GM10248 (cell line): ENCODE measurements around the gene IQCK.

Experiments used
- CTCF ChIA-PET: fragments of 300-600 bp; sonication (Branson Sonifier 250); formaldehyde crosslinking; extraction: SDS; loops from one replicate; lab custom pipeline; 2021; ENCODE audit warnings: antibody characterized with exemption; lab: Yijun Ruan, JAX
- POLR2A ChIA-PET: fragments of 350-650 bp; sonication (Branson Sonifier 250); formaldehyde crosslinking; extraction: SDS; loops from one replicate; lab custom pipeline; 2020; ENCODE audit warnings: antibody characterized with exemption; lab: Yijun Ruan, JAX
- DNase-seq: peaks from one replicate; pipeline ENCODE4 v3.0.0; 2012; ENCODE audit errors: extremely low spot score
- TF ChIP-seq, protein P1 (sequence below): IDR thresholded peaks from 2 replicates; pipeline ENCODE4 v1.5.1; 2012; ENCODE audit warnings: mild to moderate bottlenecking, low read depth; ENCODE audit errors: extremely low read depth, missing control alignments, control extremely low read depth

Gene IQCK

DNA sequence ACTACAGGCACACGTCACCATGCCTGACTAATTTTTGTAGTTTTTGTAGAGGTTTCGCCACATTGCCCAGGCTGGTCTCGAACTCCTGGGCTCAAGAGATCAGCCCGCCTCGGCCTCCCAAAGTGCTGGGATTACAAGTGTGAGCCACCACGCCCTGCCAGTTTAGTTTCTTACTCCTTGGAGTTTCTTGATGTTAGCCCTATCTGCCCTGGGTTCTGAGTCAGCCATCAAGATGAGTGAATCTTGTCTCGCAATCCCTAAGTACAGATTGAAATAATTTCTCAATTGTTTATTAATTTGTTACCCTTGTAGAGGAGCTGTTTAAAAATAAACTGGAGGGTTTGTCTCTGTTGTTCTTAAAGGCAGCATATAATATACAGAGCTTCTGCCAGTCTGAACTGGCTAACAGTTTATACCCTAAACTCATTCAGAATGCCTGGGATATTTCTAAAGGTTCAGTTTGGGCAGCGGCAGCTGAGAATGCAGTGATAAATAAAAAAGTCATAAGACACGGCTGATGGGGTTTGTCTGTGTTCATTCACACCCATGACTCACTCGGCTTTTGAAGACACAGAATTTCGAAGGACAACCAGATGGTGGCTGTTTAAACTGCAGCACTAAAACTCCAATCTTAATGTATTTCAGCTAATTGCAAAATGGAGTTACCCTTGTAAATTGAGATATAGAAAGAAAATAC, 127.0 kb downstream of the IQCK start:
- CTCF ChIA-PET, result no interaction called here
- TF ChIP-seq, protein P1, sequence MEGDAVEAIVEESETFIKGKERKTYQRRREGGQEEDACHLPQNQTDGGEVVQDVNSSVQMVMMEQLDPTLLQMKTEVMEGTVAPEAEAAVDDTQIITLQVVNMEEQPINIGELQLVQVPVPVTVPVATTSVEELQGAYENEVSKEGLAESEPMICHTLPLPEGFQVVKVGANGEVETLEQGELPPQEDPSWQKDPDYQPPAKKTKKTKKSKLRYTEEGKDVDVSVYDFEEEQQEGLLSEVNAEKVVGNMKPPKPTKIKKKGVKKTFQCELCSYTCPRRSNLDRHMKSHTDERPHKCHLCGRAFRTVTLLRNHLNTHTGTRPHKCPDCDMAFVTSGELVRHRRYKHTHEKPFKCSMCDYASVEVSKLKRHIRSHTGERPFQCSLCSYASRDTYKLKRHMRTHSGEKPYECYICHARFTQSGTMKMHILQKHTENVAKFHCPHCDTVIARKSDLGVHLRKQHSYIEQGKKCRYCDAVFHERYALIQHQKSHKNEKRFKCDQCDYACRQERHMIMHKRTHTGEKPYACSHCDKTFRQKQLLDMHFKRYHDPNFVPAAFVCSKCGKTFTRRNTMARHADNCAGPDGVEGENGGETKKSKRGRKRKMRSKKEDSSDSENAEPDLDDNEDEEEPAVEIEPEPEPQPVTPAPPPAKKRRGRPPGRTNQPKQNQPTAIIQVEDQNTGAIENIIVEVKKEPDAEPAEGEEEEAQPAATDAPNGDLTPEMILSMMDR, result no peak
- no peak for DNase-seq
- POLR2A ChIA-PET, result no interaction called here

DNA sequence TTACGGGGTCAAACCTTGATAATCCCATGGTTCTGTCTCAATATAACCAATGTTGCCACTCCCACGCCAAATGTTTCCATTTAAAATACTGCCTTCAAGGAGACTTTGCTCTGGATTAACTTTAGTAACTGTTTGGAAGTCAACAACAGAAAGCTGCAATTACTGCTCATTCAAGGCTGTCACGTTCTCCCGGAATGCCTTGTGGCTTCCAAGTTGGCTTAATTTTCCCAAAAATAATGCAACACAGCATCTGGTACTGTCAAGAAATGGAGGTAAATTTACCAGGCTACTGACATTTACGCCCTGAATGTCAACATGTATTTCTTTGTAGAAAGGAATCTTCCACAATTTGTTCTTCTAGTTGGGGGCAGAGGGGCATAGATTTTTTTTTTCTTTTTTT, 128.4 kb downstream of the IQCK start:
- DNase-seq, result no peak
- POLR2A ChIA-PET, result no interaction called here
- CTCF ChIA-PET, result no interaction called here

DNA sequence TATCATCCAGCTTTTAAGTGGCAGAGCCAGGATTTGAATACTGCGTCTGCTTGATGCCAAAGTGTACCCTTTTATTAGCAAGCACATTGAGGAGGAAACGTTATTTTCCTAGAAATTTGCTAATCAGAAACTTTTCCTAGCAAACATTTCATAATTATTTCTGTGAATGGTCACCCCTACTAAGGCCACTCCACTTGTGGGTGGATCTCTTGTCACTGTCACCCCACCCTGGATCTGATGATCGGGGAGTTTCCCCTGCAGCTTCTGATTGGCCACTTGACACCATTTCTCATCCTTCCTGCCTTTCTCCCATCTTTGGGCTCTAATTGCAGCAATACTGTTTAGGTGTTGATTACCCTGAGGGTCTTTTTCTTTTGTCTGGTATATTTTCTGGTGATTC, 130.7 kb downstream of the IQCK start:
- ChIA-PET POLR2A (no interaction called here), CTCF (no interaction called here)
- DNase-seq, result no peak
- TF ChIP-seq, protein P1, result no peak

More for the DNA sequence above, 128.4 kb downstream of the IQCK start:
- TF ChIP-seq, protein P1, result no peak

DNA sequence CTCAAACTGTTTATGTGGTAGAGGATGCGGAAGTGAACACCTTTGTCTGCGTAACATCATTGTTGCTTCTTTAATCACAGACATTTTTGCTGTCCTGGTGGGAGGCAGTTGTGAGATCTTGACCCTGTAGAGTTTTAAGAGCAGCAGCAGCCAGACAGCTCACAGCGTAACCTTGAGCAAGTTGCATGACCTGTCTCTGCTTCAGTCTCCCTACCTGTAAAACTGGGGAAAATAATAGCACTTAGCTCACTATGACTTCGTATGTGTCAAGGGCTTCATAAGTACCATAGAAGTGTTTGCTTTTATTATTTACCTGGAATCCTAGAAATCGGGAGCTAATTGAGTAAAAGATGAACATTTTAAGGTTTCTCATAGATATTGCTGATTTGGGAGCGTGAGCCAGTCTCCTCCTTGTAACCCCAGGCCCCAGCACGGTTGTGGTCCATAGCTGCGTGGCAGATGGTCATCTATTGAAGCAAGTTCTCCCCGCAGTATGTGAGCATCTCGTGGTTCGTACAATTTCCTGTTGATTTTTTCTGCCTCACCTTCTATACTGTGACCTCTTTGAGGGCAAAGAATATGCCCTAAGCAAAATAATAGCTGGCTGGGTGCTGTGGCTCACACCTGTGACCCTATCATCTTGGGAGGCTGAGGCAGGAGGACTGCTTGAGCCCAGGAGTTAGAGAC, 132.2 kb downstream of the IQCK start:
- CTCF ChIA-PET, result no interaction called here
- TF ChIP-seq, protein P1, result no peak
- no peak for DNase-seq
- POLR2A ChIA-PET, result no interaction called here

DNA sequence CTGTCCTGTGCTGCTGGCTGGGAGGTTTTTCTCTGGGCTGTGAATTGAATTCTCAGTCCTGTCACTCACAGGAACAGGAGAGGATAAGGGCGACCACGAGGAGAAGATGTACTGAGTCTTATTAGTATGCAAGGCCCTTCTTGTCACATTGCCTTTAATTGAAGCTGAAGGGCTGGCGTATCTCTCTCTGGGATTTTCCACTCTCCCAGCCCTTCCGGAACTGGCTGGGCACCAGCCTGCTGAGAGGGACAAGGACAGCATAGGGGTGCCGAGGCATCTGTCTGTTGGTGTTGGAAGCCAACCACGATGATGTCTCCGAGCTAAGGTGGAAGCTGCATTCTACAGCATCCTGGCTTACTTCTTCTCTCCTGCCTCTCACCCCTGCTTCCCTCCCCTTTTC, 133.4 kb downstream of the IQCK start:
- CTCF ChIA-PET, result interaction anchor here (1.3 kb wide), 1 partner anchor 47 kb away, joined by 3 read pairs; no protein-coding TSS in a partner anchor
- TF ChIP-seq, protein P1, result no peak
- POLR2A ChIA-PET, result no interaction called here
- DNase-seq, result no peak

DNA sequence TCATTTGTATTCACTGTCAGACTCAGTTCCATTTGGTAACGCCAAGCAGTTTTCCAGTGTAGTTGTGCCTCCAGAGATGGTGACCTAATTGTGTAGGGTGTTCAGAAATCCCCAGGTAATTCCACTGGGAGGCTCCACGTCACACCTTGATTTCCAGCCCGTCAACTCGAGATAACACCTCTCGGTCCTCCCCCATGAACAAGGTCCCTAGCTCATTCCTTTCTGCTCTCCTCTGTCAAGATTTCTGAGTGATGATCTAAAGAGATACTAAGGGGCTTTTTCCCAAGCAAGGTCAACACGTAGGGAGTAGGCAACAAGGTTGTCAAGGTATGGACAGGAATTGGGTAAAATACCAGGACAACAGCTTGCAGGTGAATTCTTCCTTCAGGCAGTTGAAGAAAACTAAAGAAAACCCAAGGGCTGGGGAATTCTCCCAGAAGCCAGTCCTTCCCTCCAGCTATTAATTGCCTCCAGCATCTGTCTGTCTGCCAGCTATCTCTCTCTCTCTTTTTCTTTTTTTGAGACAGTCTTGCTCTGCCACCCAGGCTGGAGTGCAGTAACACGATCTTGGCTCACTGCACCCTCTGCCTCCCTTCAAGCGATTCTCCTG, 135.2 kb downstream of the IQCK start:
- POLR2A ChIA-PET, result no interaction called here
- TF ChIP-seq, protein P1, result no peak
- DNase-seq, result no peak
- CTCF ChIA-PET, result interaction anchor here (0.7 to 1.1 kb wide), 2 partner anchors 10 to 33 kb away, joined by 3 read pairs; no protein-coding TSS in a partner anchor
